Body of pancreas (tissue), 4 donors: ENCODE results near the gene ERC1.

Source experiments
- CTCF ChIP-seq, 7 experiments: fragments of 450-650 bp in 4 of 7; fragments of 200-600 bp in 3 of 7; sonication (generic) in 3 of 7; IDR thresholded peaks; one replicate each; pipeline ENCODE4 v1.5.1; 2016 to 2019; ENCODE audit warnings: antibody characterized with exemption in 7 of 7
- POLR2A ChIP-seq, 3 donors: fragments of 450-650 bp; IDR thresholded peaks; one replicate each; pipeline ENCODE4 v1.6.1; 2016; ENCODE audit warnings: antibody characterized with exemption in 3 of 3, mild to moderate bottlenecking in 2 of 3

- TF ChIP-seq CTCF (IDR thresholded peaks at IDR 0.05): no peak
- no peak for TF ChIP-seq POLR2A (IDR thresholded peaks at IDR 0.05)
These were observed 359.9 kb downstream of the ERC1 start for GRCh38 chr12:1350934-1351240.
